Nucleus accumbens (tissue), 56 donors: ENCODE data around the gene CSRP2.

Source experiments
- DNase-seq, 56 donors: peaks; one replicate each; lab custom pipeline; 2025; lab: John Stamatoyannopoulos, UW

CSRP2 gene

DNA sequence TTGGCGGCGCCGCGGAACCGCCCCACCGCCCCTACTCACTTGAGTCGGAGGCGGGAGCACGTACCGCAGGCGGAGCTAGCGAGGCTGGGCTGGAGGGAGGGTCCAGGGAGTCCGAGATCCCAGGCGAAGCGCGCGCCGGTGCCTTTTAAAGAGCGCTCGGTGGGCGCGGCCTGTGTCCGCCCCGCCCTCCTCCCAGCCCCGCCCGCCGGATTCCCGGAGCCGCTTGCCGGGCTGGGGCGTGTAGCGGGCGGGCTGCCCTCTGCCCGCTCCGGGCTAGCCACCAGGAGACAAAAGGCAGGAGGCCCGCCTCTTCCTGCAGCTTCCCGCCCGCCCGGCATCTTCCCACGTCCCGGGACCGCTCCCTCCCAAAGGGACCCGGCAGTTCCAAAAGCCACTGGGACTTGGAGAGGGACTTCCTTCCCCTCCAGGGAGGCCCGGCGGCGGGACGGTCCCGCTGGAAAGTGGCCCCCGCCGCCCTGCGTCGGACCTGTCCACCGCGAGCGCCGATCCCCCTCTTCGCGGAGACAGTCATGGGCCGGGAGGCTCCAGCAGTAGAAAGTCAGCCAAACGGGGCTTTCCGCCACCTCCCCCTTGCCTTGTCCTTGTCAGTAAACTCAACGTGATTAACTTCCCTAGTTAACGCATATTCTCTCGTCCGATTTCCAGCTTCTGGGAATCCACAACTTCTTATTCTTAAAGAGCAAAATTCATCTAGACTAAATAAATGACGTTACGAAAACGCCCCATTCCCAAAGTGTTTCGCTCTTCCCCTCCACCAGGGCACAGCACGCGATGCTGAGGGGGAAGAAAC, at the start of gene CSRP2:
Gene CSRP2, minus strand, starts transcription at position 121 of the 811 bp plus-strand sequence. CDS start 12,759 bp downstream, outside the sequence.
- DNase-seq, result peak in 54 of 56 donors; percentile 13 to 93 (median 60)

DNA sequence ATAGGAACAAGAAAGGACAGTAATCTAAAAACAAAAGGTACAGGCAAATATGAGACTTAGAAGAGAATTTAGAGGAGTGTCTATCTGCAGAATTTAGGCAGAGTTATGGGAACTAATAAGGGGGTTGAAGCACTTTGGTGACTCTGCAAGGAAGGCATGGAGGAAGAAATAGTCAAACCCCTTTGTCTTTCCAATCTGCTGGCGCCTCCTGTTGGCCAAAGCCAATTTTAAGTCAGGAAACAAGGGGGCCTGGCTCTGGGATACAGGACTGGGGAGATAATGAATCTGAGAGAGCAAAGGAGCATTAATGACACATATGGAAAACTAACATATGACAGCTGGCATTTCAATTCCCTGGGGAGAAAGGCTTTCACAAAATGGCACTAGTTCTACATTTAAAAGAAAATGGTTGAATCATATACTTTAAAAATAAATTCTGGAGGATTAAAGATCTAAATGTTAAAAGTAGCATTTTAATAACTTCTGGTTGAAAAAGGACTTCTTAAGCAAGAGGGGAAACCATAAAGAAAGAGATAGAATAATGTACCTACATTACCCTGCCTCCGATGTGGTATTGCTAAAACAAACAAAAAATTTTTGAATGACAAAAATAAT, 48.5 kb upstream of the CSRP2 start:
- DNase-seq, result no peak

DNA sequence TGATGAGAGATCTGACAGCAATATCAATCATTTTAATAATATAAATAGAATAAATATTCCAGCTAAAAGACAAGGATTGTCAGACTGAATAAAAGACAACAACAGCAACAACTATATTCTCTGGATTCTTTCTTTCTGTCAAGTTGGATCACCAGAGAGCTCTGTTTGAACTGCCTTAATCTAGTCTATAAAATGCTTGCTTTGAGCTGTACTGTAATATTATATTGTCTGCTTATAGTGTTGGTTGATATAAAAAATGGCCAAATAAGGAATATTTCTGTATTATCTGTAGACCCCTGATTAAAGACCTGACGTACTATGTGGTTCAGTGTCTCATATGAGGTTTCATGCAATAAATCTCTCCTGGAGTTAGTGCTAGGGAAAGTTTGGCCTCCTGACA, 46.3 kb upstream of the CSRP2 start:
- DNase-seq, result no peak

DNA sequence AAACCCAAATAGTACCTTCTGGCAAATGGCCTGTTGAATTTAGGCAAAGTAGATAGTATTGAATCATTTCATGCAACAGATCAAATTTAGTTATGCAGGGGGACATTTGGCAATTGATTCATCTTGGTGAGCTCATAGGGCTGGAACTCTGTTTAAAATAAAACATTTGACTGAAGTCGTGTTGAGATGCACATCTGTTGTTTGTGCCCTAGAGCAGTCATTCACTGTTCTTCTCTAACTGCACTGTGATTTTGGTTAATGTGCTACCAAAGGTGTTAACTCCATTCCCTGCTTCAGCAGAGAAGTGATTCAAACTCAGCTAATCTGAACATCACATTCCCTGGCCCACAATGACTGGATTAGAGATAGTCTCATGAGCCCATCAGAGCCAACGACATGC, 44.0 kb upstream of the CSRP2 start:
- DNase-seq, result no peak

DNA sequence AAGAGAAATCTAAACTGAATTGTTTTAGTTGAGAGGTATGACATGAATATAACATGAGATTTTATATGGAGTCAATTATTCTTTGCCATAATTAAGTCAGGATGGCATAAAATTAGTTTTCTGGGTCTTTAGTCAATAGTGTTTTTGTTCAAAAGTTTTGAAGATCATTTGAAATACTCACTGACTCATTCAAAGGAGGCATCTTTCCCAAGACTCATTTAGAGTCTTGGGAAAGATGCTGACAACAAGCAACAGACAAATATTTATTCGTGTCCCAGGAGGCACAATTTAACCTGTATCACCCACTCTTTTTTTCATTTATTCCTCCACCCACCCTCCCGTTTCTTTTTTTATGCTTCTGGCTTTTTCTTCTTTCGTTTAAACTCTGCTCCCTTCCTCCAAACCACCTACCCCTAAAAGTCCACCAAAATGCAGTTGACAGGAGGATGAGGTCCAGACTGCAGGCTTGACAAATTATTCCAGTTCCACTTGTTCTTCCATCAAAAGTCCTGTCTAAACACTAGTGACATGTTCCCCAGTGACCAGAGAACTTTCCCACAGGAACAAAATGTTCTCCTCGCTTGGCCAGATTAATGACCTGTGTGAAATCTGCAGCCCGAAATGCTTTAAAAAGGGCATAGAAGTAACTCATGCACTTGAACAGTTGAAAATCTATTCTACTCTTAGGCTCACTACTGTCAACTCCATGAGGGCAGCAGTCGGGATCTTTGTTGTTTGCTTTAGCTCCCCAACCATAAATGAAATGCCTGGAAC, 43.3 kb upstream of the CSRP2 start:
- DNase-seq, result no peak

DNA sequence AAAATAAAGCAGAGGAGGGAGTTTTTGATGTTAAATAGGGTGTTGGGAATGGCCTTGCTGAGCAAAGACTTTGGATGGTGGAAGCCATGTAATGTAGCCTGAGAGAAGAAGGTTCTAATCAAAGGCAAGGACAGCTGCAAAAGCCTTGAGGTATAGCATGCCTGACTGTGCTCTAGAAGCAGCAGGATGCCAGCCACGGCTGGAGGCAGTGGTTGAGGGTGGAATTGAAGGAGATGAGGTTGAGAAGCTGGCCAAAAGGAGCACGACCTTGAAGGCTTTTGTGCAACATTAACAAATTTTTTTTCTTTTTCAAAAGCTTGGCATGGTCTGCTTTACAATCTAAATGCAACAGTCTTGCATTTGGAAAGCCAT, 42.3 kb upstream of the CSRP2 start:
- DNase-seq, result no peak

DNA sequence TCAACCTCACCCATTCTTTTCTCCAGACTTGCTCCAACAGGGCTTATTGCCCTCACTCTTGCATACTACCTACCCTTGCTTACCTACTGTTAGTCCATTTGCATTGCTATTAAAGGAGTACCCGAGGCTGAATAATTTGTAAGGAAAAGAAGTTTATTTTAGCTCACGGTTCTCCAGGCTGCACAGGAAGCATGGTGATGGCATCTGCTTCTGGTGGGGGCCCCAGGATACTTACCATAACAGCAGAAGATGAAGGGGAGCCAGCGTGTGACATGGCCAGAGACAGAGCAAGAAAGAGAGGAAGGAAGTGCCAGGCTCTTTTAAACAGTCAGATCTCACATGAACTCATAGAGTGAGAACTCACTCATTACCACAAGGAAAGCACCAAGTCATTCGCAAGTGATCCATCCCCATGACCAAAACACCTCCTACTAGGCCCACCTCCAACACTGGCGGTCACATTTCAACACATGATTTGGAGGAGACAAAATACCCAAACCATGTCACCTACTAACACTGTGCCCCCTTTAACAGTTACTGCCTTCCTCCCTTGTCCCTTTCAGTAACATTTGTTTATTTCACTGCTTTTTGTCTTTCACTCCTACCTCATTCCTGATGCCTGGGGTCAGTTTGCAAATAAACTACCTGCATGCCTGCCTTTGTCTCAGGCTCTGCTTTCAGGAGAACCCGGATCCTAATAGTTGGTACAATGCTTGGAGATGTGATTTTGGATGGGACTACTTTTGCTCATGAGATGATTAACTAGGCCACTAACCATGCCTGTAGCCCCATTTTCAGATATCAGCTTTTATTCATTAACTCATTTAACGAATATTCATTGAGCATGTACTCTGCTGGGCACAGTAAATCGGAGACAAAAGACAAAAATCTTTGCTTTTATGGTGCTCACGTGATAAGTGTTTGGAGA, 41.6 kb upstream of the CSRP2 start:
- DNase-seq, result no peak

DNA sequence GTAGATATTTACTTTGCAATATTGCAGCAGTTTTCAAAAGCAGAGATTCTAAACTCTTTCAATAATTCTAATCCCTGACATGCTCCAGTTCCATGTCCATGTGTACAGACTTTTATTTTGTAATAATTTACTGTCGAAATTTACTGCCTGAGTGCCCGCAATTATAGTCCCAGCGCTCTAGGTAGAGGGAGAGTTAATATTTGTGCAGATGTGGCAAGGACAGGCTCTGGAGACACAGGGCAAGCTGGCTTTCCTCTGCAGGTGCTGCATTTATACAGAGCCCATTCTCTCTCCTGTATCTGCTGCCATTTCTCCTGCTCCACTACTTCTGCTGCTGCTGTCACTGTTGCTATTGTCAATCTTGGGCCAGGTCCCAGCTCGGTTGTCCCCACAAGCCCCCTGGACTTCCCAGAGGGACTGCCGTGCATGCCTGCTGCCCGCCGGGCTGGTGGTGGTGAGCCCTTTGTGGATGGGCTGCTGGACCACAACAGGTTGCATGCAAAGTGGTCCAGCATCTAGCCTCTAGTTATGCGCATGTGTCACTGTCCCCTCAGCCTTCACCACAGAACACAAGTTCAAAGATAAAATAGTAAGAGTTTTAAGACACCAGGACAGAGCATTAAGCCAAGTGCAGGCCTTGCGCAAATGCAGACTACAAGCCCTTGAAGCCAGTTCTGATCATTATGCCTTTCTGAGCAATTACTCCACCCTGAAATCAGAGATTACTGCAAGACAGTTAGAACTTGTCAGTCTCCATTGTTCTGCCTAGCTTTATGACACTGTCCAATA, 40.8 kb upstream of the CSRP2 start:
- no peak for DNase-seq

DNA sequence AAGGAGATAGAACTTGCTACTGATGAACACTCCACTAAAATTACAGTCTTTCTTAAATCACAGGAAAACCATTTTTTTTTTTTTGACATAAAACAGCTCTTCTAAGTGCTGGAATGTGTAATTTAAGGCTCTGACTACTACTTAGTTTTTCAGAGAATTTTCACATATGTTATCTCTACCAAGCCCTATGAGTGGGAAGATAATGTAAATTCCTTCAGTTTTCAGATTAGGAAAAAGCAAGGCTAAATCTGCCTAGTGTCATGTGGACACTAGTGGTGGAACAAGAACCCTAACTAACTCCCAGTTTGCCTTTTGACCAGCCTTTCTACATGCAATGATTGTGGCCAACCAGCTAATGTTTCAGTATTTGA, 37.3 kb upstream of the CSRP2 start:
- DNase-seq, result no peak

DNA sequence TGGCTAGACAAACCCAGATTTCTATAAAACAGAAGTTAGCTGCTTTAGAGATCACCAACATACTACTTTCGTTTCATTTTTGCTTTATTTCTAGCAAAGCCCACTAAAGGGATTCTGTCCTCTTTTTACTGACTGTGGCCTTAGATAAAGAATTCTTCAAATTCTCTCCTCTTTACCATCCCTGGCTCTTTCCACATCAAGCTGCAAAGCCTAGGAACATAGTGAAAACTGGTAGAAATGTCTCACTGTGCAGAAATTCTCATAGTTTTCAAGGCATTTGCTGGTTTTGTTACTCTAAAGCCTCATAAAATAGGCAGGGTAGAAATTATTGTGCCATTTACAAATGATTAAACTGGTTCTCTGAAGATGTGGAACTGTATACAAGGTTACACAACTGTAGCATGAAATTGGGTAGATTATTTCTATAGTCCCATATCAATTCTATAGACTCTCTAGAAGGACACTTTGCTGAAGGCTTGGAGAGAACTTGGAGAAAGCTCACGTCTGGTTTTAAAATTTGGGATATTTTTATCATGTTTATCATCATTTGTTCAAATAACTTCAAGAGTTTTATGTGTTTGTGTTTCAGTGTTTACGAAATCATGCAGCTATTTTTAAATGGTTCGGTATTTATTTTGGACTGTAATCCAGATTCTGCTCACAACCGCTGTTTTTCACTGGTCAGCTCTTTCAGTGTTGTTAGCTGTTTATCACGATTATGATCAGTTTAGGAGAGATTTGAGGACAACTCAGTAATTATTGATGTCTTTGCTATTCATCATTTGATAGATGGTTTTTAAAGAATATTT, 36.7 kb upstream of the CSRP2 start:
- no peak for DNase-seq

DNA sequence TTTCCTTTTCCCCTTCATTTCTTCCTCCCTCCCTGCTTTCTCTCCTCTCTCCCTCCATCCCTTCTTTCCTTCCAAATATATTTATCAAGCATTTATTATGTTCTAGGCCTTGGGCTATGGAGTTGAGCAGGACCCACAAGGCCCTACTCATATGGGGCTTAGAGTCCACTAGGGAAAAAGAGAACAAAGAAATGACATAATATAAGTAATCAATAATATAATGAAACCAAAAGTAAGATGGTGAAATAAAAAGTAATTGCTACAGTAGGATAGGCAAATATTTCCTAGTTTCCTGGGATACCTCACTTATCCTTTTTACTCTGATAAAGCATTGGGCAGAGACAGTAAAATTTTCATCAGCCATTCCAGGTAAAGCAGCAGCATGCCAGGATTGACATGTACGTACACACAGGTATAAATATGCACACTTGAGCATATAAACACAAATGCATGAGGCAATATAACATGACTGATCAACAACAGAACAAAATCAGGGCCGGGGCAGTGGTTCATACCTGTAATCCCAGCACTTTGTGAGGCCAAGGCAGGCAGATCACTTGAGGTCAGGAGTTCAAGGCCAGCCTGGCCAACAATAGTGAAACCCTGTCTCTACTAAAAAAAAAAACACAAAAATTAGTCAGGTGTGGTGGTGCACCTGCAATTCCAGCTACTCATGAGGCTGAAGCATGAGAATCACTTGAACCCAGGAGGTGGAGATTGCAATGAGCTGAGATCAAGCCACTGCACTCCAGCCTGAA, 35.5 kb upstream of the CSRP2 start:
- no peak for DNase-seq

DNA sequence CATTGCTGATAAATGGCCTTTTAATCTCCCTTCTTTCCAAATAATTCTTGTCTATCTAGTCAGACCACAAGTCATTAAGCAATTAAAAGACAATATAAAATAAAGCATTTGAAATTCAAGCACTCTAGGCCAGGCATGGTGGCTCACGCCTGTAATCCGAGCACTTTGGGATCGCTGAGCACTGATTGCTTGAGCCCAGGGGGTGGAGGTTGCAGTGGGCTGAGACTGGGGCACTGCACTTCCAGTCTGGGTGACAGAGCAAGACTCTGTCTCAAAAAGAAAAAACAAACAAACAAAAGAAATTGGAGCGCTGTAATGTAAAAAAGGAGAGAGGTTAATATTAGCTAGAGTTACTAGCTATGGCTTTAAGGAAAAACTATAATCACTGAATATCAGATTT, 30.5 kb upstream of the CSRP2 start:
- no peak for DNase-seq

DNA sequence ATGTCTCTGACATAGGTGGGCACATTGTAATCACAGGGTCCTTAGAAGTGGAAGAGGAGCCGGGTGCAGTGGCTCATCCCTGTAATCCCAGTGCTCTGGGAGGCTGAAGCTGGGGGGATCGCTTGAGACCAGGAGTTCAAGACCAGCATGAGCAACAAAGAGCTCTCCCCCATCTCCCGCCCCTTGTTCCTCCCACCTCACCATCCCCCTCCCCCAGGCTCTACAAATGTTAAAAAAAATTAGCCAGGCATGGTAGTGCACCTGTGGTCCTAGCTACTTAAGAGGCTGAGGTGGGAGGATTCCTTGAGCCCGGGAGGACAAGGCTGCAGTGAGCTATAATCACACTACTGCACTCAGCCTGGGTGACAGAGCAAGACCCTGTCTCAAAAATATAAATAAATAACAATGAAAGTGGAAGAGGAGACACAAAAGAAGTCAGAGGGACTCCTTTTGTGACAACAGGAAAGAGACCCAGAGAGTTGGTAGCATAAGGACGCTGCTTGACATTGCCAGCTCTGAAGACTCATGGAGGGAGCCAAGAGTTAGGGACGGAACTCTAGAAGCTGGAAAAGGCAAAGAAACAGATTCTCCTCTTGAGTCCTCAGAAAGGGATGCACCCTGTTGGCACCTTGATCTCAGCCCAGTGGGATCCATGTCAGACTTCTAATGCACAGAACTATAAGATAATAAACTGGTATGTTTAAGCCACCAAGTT, 29.6 kb upstream of the CSRP2 start:
- DNase-seq, result no peak

DNA sequence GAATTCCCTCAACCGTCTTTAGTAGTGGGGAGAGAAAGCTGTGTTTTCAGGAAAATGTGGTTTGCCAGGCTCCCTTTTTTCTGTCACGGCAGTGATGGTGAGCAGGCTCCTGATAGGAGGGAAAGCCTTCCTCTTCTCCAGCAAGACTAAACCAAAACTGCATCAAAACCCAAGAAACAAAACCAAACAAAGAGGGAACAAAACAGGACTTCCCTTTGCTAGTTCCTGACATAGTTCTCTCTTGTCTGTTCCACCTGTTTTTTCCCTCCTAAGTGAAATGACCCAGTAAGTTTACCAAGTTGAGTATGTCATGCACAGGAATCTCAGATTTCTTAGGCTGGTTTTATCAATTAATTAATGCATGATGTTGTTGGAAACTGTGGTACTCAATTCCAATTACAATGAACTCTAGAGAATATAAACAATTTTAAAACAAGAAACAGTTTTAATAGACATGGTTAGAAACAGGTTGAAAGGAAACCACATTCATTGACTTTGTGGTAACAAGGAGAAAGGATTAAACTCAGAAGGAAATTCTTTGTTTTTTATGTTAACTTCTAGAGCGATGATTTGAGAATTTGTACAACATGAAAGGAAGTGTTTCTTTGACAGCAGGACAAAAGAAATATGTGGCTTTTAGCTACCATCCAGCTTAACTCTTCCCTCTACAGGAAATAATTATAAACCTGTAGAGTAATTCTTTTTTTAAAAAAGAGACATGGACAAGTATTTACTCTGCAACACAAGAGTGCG, 23.0 kb upstream of the CSRP2 start:
- no peak for DNase-seq

DNA sequence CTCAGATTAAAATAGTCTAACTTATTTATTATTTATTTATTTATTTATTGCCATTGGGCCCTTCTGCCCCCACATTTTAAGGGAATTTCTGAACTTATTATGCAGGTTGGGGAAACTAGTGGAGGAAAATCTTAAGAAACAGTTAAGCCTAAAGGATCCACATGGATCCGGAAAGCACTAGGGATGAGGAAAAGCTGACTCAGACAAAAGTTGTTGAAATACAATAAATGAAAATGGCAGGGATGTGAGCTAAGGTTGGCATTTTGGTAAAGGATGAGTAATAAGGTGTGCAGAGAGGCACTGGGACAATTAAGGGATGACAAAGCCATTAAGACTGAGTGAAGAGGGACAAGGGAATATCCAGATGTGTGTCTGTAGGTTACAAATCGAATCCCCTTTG, 20.7 kb upstream of the CSRP2 start:
- DNase-seq, result no peak

DNA sequence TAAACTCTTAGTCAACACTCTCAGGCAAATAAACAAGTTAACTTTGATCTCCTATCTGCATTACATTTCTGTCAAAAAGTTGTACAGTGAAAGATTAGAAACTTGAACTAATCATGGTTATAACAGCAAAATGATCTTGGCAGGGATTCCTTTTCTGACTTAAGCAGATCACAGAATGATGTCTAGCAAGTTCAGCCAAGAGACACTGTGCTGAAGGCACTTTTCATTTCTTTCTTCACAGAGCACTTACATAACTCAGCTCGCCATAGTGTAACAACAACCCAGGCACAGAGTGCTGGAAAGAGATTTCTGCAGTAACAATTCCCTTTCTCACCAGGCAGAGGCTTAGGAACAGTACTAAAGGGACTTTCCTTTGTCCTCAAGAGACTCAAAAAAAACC, 19.6 kb upstream of the CSRP2 start:
- no peak for DNase-seq

DNA sequence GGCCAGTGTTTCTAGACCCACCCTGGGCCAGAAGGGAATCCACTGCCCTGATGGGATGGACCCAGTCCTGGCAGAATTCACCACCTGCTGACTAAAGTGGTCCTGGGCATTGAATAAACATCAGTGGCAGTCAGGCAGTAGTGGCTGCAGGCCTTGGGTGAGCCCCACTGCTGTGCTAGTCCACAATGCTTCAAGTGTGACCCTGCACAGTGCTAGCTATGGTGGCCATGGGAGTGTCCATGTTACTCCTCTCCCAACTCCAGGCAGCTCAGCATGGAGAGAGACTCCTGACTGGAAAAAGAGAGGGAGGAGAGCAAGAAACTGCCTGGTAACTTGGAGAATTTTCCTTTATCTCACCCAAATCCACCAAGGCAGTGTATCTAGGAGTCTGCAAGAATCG, 17.5 kb upstream of the CSRP2 start:
- no peak for DNase-seq
